GM21619 (cell line): ENCODE data around the gene TKT.

ENCODE experiments used
- ATAC-seq: cut with Tn5 transposase; IDR thresholded peaks from one replicate; pipeline ENCODE4 v1.9.1; 2021; ENCODE audit not compliant: unreplicated experiment

The TKT gene

DNA sequence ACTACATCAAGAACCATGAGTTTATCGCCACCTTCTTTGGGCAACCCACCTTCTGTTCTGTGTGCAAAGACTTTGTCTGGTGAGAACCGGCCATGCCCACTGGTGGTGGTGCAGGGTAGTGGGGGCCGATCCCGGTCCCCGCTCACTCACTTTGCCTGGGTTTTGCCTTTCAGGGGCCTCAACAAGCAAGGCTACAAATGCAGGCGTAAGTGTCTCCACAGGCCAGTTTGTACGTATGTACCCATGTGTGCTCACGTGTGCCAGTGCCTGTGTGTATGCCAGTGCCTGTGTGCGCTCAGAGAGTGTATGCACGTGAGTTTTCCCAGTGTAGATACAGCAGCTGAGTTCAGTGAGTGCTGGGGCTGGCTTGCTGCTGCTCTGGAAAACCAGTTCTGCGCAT is 74.3 kb downstream of the TKT start:
- ATAC-seq: no peak

DNA sequence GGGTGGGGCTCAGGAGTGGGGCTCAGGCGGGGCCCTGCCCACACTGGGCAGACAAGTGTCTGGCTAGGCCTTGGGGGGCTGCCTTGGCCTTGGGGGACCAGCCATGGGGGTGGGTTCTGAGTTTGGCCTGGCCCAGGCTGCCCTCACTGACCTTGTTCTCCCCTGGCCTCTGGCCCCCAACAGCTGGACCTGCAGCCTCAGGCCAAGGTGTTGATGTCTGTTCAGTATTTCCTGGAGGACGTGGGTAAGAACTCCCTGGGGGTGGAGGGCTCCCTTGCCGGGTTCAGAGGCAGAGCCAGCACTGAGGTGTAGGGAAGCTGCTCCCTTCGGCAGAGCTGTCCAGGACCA is 74.8 kb downstream of the TKT start:
- peak; percentile 22 for ATAC-seq

DNA sequence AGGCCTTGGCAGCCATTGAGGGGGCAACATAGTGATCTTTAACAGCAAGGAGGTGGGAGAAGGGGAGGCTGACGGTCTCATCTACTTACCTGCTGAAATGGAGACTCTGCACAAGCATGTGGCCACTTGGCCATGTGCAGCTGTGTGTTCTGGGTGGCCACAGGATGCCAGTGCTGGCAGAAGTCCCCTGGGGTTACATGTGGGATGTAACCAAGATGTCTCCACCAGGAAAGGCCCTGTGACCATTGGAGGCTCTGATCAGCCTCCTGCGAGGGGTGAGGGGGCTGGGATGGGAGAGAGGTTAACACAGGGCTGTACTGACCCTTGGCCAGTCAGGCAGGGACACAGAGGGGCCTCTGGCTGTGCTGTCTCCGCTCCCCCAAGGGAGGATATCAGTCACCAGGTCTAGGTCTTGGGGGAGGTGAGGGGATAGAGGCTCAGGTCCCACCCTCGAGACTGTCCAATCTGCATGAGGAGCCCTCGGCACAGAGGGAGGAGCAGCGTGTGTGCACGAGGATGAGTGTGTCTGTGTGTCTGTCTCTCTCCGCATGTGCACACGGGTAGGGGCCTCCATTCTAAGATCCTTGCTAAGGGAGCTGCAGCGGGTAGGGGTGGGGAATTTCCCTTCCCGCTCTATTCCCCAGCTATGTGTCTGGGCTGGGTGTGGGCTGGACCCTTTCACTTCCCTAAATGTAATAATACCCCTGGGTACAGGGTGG is 75.4 kb downstream of the TKT start:
- peak; percentile 92 for ATAC-seq

DNA sequence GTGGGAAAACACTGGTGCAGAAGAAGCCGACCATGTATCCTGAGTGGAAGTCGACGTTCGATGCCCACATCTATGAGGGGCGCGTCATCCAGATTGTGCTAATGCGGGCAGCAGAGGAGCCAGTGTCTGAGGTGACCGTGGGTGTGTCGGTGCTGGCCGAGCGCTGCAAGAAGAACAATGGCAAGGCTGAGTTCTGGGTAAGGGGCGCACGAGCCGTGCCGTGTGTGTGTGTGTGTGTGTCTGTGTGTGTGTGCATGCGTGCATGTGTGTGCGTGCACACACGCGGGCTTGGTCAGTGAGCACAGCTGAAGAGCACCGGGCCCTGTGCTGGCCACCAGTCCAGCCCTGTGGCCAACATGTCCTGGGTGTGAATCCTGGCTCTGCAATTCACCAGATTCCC is 76.2 kb downstream of the TKT start:
- no peak for ATAC-seq

DNA sequence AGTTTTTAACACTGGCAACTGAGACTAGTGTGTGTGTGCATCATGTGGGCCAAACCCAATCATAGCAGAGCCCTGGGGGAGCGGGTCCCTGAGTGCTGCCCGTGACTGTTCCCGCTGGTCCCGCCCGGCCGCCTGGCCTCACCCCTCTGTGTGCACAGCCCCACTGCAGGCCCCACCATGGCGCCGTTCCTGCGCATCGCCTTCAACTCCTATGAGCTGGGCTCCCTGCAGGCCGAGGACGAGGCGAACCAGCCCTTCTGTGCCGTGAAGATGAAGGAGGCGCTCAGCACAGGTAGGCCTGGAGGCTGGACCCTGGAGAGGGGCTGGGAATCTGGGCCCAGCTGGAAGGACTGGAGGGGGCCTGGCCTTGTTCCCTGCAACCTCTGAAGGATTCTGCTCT is 77.6 kb downstream of the TKT start:
- ATAC-seq: no peak

DNA sequence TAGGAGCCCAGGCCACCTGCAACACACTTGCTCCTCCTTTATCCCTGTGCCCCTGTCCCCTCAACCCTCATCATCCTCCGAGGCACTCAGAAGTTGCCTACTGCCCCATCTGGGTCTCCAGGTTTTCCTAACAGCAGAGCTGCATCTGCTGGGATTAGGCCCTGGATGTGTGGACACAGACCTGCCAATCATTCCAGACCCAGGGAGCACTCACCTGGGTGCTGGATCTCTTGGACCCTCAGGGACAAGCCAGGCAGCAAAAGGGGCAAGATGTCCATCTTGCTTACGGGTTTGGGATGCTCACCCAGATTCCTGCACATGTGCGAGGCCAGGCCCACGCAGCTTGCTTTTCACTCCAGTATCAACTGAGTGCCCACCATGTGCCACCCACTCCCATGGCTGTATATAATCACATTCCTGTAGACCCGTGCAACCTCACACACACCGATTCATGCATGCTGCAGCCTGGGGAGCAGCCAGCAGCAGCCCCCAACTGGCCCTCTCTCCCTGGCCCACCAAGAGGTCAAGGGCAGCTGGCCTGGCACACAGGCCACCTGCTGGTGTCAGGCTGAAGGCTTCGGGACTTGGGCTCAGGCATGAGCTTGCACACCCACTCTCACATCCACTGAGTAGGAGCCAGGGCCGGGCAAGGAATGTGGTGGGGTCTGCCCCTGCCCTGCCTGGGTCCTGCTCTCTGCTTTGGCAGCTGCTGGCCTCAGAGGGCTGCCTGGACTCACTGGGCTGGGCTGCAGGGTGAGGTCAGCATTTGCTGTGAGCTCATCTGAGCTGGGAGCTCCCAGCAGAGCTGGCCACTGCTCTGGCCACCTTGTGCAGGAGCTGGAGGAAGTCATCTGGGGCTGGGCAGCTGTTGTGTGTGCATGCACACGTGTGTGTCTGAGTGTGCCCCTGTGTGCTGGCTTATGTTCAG is 79.9 kb downstream of the TKT start:
- no peak for ATAC-seq
